HL-60 (cell line): ENCODE results near the gene CDC42BPB.

Experiments
- CTCF ChIP-seq: IDR thresholded peaks from one replicate; pipeline ENCODE4 v1.5.1; 2011; ENCODE audit warnings: low read length, control low read depth, inconsistent platforms; ENCODE audit not compliant: insufficient read depth
- POLR2AphosphoS5 ChIP-seq: IDR thresholded peaks from 2 replicates; pipeline ENCODE4 v1.6.1; 2012; ENCODE audit warnings: low read depth
- REST ChIP-seq: IDR thresholded peaks from 2 replicates; pipeline ENCODE4 v1.6.1; 2012; ENCODE audit warnings: low read depth; ENCODE audit not compliant: insufficient replicate concordance
- SPI1 ChIP-seq: IDR thresholded peaks from 2 replicates; pipeline ENCODE4 v1.6.1; 2012; ENCODE audit warnings: low read depth, mild to moderate bottlenecking, borderline replicate concordance

GRCh38 chr14:102924632-102925588 is 132.4 kb downstream of the CDC42BPB start:
- TF ChIP-seq CTCF = no peak
- TF ChIP-seq POLR2AphosphoS5 = no peak
- no peak for TF ChIP-seq SPI1
- TF ChIP-seq REST = no peak
